Gastrocnemius medialis (tissue), 4 donors: ENCODE measurements around the gene PSMC5. TPM values are rescaled to one million over a fixed set of nuclear protein-coding genes. Genes with fewer than 3 reads are reported as not detected.
"Not testable (repeated sequence)": the region's sequence is repeated elsewhere in the genome, so short reads cannot be mapped to it uniquely, and the experiment has no call there.

Experiments used
- ATAC-seq, 2 donors: fragments of 150-250 bp; one replicate each; pipeline ENCODE4 v1.9.1; 2016
- DNase-seq, 2 donors: peaks; one replicate each; pipeline ENCODE4 v3.0.0-alpha.2; 2019
- H3K27ac ChIP-seq, 4 donors: fragments of 200-600 bp; sonication (generic); 1 replicate in 1 of 4; 2 replicates in 3 of 4; pipeline ENCODE4 v1.5.1; 2016 to 2018; ENCODE audit warnings: mild to moderate bottlenecking in 2 of 4, moderate library complexity in 1 of 4
- H3K27me3 ChIP-seq, 3 donors: fragments of 200-600 bp; sonication (generic) in 2 of 3; 1 replicate in 1 of 3; 2 replicates in 2 of 3; pipeline versions ENCODE4 v1.5.1 to v1.6.0; 2016 to 2019; ENCODE audit warnings: mild to moderate bottlenecking in 1 of 3, moderate library complexity in 1 of 3
- H3K36me3 ChIP-seq, 2 donors: fragments of 200-600 bp; sonication (generic) in 1 of 2; one replicate each; pipeline ENCODE4 v1.5.1; 2017 to 2018
- H3K4me1 ChIP-seq, 2 donors: fragments of 200-600 bp; sonication (generic) in 1 of 2; one replicate each; pipeline ENCODE4 v1.5.1; 2016 to 2017; ENCODE audit warnings: mild to moderate bottlenecking in 2 of 2
- H3K4me3 ChIP-seq, 4 donors: fragments of 200-600 bp; sonication (generic) in 3 of 4; 1 replicate in 1 of 4; 2 replicates in 3 of 4; pipeline ENCODE4 v1.5.1; 2016 to 2019; ENCODE audit warnings: mild to moderate bottlenecking in 2 of 4
- H3K9me3 ChIP-seq, 3 donors: fragments of 200-600 bp; sonication (generic) in 2 of 3; 1 replicate in 1 of 3; 2 replicates in 2 of 3; pipeline ENCODE4 v1.5.1; 2016 to 2019
- POLR2A ChIP-seq, 2 donors: fragments of 450-650 bp; IDR thresholded peaks; one replicate each; pipeline ENCODE4 v1.6.1; 2017; ENCODE audit warnings: antibody characterized with exemption in 2 of 2, mild to moderate bottlenecking in 2 of 2, moderate library complexity in 2 of 2
- in situ Hi-C, 4 donors: fragments of 200-750 bp; cut with MboI; loops; one replicate each; pipeline versions ENCODE4 v1.15.0 to v1.8.0; 2017; ENCODE audit warnings: low sequenced_read_pairs in 4 of 4
- intact Hi-C: fragments of 100-400 bp; cut with DNase I; formaldehyde crosslinking; loops from one replicate; pipeline ENCODE4 v1.15.1; 2023; ENCODE audit warnings: low total_unique reads
- total RNA-seq, 4 donors: library from RNA; depleted of rRNA; stranded (reverse); fragments of >200 nt; gene quantifications; one replicate each; pipeline versions ENCODE4 v1.1.0 to v1.2.3, GENCODE V29; 2016
- TF ChIP-seq, protein P1 (sequence below), 5 experiments: fragments of 450-650 bp in 3 of 5; fragments of 200-600 bp in 2 of 5; sonication (generic) in 2 of 5; IDR thresholded peaks in 4 of 5; conservative IDR thresholded peaks in 1 of 5; 1 replicate in 4 of 5; 2 replicates in 1 of 5; pipeline ENCODE4 v1.5.1; 2016 to 2019; ENCODE audit warnings: antibody characterized with exemption in 5 of 5, mild to moderate bottlenecking in 3 of 5, moderate library complexity in 3 of 5

Gene PSMC5
- total RNA-seq, 4 donors from 2014 or later = 103 to 153 (median 123) TPM

DNA sequence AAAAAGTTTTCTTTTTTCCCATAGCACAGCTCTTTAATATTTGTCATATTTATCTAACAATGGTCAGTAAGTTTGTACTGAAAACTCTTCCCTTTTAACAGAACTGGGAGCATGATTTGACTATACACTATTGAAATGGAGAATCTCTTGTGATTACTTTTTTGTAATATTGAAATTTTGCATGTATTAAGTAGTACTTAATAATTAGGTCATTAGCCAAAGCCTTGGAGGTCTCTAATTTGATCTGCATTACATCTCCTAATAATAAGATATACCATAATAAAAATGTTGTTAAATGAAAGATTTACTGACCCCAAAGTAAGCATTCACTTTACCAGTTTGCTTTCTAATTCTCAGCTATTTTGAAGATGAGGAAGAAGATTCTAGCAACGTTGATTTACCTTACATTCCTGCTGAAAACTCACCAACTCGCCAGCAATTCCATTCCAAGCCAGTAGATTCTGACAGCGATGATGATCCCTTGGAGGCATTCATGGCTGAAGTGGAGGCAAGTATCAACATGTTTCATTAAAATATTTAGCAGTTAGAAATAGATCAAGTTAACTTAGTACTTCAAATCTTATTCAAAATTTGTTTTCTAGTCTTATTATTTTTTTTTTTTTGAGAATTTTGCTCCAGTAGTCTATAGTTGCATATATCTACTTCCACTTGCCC, 35.0 kb upstream of the PSMC5 start:
- Histone ChIP-seq H3K4me3 (no peak overlapping the region), H3K4me1 (no peaks in the 10 kb centered on the region), H3K27ac (no peak overlapping the region), H3K9me3 (no peaks in the 10 kb centered on the region), H3K36me3 (peaks cover 0 to 96% of the 10 kb centered on the region in 2 donors), H3K27me3 (no peaks in the 10 kb centered on the region)
- ATAC-seq = no peak
- DNase-seq = no peak
- in situ Hi-C loops (no loop called here), intact Hi-C loops (no loop called here)
- TF ChIP-seq POLR2A (IDR thresholded peaks at IDR 0.05) = no peak
- TF ChIP-seq, protein P1, sequence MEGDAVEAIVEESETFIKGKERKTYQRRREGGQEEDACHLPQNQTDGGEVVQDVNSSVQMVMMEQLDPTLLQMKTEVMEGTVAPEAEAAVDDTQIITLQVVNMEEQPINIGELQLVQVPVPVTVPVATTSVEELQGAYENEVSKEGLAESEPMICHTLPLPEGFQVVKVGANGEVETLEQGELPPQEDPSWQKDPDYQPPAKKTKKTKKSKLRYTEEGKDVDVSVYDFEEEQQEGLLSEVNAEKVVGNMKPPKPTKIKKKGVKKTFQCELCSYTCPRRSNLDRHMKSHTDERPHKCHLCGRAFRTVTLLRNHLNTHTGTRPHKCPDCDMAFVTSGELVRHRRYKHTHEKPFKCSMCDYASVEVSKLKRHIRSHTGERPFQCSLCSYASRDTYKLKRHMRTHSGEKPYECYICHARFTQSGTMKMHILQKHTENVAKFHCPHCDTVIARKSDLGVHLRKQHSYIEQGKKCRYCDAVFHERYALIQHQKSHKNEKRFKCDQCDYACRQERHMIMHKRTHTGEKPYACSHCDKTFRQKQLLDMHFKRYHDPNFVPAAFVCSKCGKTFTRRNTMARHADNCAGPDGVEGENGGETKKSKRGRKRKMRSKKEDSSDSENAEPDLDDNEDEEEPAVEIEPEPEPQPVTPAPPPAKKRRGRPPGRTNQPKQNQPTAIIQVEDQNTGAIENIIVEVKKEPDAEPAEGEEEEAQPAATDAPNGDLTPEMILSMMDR (IDR thresholded peaks at IDR 0.05 in 4 of 5, conservative IDR thresholded peaks at IDR 0.05 in 1 of 5) = no peak

DNA sequence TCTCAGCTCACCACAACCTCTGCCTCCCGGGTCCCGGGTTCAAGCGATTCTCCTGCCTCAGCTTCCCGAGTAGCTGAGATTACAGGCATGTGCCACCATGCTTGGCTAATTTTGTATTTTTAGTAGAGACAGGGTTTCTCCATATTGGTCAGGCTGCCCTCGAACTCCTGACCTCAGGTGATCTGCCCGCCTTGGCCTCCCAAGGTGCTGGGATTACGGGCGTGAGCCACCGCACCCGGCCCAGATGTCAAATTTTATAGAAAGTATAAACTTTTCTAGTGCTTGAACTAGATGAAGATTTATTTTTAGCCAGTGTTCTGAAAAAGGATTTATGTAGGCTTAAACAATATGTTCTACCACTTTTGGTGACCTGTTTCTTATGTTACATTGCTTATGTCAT, 30.9 kb upstream of the PSMC5 start:
- intact Hi-C loops, H3K4me1 ChIP-seq, H3K27ac ChIP-seq, H3K4me3 ChIP-seq, H3K9me3 ChIP-seq, ATAC-seq, DNase-seq, H3K27me3 ChIP-seq, in situ Hi-C loops: not testable (repeated sequence)
- peaks cover 0 to 100% of the 10 kb centered on the region in 2 donors for H3K36me3 ChIP-seq

DNA sequence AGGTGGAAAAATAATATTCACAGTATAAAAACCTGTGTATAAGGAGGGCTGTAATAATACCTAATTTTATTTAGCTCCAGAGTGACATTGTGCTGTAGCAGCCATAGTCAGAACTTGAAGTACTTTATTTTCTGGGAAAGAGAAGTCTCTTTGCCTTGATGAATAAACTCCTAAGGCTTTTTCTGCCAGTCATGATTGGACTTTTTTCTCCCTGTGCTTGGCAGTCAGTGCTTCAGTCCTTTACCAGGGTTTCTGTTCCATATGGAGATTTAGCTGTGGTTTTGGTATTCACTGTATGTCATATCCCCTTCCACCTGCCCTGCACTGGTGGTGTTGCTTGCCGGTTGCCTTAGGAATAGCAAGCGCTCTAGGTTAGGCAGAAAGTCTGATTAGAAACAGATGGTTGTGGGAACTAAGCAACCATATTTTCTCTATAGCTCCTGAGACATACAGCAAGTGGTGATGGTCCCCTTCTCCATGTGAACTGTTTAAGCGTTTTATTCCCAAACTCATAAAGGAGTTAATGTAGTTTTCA, 28.6 kb upstream of the PSMC5 start:
- in situ Hi-C loops = no loop called here
- Histone ChIP-seq H3K27ac (no peak overlapping the region), H3K4me3 (no peak overlapping the region), H3K27me3 (no peaks in the 10 kb centered on the region), H3K9me3 (no peaks in the 10 kb centered on the region), H3K36me3 (peaks cover 0 to 100% of the 10 kb centered on the region in 2 donors), H3K4me1 (no peaks in the 10 kb centered on the region)
- ATAC-seq (no peak), DNase-seq (no peak)
- intact Hi-C loops = no loop called here
- no peak for TF ChIP-seq POLR2A (IDR thresholded peaks at IDR 0.05)
- TF ChIP-seq, protein P1 (IDR thresholded peaks at IDR 0.05 in 4 of 5, conservative IDR thresholded peaks at IDR 0.05 in 1 of 5) = no peak

DNA sequence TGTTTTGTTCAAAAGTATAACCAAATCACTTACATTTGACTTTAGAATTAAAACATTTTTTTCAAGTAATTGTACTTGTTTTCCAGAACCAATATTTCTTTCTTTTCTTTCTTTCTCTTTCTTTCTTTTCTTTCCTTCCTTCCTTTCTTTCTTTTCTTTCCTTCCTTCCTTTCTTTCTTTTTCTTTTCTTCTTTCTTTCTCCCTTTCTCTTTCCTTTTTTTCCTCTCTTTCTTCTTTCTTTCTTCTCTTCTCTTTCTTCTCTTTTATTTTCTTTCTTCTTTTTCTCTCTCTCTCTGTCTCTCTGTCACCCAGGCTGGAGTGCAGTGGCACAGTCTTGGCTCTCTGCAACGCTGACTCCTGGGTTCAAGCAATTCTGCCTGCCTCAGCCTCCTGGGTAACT, 26.4 kb upstream of the PSMC5 start:
- TF ChIP-seq POLR2A (IDR thresholded peaks at IDR 0.05) = no peak
- TF ChIP-seq, protein P1 (IDR thresholded peaks at IDR 0.05 in 4 of 5, conservative IDR thresholded peaks at IDR 0.05 in 1 of 5) = no peak
- no peak for DNase-seq
- Histone ChIP-seq H3K36me3 (peaks cover 0 to 99% of the 10 kb centered on the region in 2 donors), H3K4me3 (no peak overlapping the region), H3K9me3 (no peaks in the 10 kb centered on the region), H3K27me3 (no peaks in the 10 kb centered on the region), H3K4me1 (no peaks in the 10 kb centered on the region), H3K27ac (no peak overlapping the region)
- no peak for ATAC-seq
- intact Hi-C loops = loop anchor here (10.0 kb wide), 1 partner anchor 46 kb away; no protein-coding TSS in a partner anchor
- in situ Hi-C loops = no loop called here

DNA sequence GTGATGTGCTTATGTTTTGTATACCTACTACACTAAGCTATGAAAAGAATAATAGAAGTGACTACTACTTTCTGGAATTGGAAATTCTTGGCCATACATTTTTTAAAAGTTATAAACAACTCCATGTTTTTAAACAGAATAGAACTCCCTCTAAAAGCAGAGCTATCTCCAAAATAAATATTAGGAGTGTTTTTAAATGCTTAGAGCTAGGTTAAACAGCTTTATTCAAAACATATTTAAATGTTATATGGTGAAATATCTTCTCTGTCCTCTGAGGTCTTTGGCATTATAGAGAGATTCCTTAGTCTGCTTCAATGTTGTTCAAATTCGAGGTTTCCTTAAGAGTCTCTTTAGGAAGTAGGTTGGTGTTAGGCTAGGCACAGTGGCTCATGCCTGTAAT, 22.9 kb upstream of the PSMC5 start:
- no peak overlapping the region for H3K27ac ChIP-seq
- TF ChIP-seq, protein P1 (IDR thresholded peaks at IDR 0.05 in 4 of 5, conservative IDR thresholded peaks at IDR 0.05 in 1 of 5) = no peak
- TF ChIP-seq POLR2A (IDR thresholded peaks at IDR 0.05) = no peak
- intact Hi-C loops = loop anchor here (10.0 kb wide), 1 partner anchor 50 kb away; no protein-coding TSS in a partner anchor
- H3K4me3 ChIP-seq = no peak overlapping the region
- DNase-seq (no peak), ATAC-seq (no peak)
- no peaks in the 10 kb centered on the region for H3K4me1 ChIP-seq
- no peaks in the 10 kb centered on the region for H3K27me3 ChIP-seq
- H3K36me3 ChIP-seq = peaks cover 14 to 99% of the 10 kb centered on the region in 2 donors
- in situ Hi-C loops = no loop called here
- H3K9me3 ChIP-seq = no peaks in the 10 kb centered on the region
